Mucosa of descending colon (tissue), 3 donors: Measurements from ENCODE around the gene ARHGAP26. TPM values are rescaled to one million over a fixed set of nuclear protein-coding genes. Genes with fewer than 3 reads are reported as not detected.

Experiments used
- ATAC-seq: fragments of 200-7000 bp; cut with Tn5 transposase; one replicate; pipeline ENCODE4 v1.9.1; 2020; ENCODE audit warnings: mild to moderate bottlenecking, moderate library complexity
- DNase-seq, 3 donors: peaks; one replicate each; pipeline ENCODE4 v3.0.0-alpha.2; 2020
- H3K36me3 ChIP-seq: fragments of 200-600 bp; one replicate; pipeline ENCODE4 v1.8.0; 2021; ENCODE audit warnings: low read depth, mild to moderate bottlenecking
- H3K4me1 ChIP-seq: fragments of 200-600 bp; one replicate; pipeline ENCODE4 v1.8.0; 2021; ENCODE audit warnings: low read depth, mild to moderate bottlenecking
- H3K4me3 ChIP-seq: fragments of 200-600 bp; one replicate; pipeline ENCODE4 v1.8.0; 2021; ENCODE audit warnings: mild to moderate bottlenecking
- H3K9me3 ChIP-seq: fragments of 200-600 bp; one replicate; pipeline ENCODE4 v1.8.0; 2021; ENCODE audit warnings: mild to moderate bottlenecking
- CTCF ChIP-seq: fragments of 200-600 bp; IDR thresholded peaks from one replicate; pipeline ENCODE4 v1.8.0; 2022; ENCODE audit warnings: antibody characterized with exemption, mild to moderate bottlenecking
- intact Hi-C, 2 donors: fragments of 100-400 bp; cut with DNase I in 1 of 2; cut with micrococcal nuclease in 1 of 2; formaldehyde crosslinking; loops; one replicate each; pipeline versions ENCODE4 v1.11.0 to v1.11.1; 2022; cut with DNase I, micrococcal nuclease
- total RNA-seq, 3 donors: library from RNA; stranded (reverse); fragmentation: NEBNext Ultra II Directional in 2 of 3; extraction: Animal tissue kit (Norgen Biotek cat#: 25700) in 2 of 3; gene quantifications; one replicate each; pipeline versions ENCODE4 v1.2.1 to v1.2.4, GENCODE V29; 2021 to 2023
- donor health status: DM: no; HTN: no; CAD: no; lungs with moderate emphysema.
- donor health status: DM: no; HTN: no; CAD: no.
- donor health status: DM: no; HTN: yes; CAD: no.

The ARHGAP26 gene
- total RNA-seq, 3 donors from 2014 or later, result 52.9 to 96.0 (median 67.8) TPM

GRCh38 chr5:142878111-142878510 lies 107.9 kb downstream of the ARHGAP26 start:
- Histone ChIP-seq H3K4me3 (no peak overlapping the region), H3K36me3 (no peaks in the 10 kb centered on the region), H3K4me1 (peaks cover 2% of the 10 kb centered on the region), H3K9me3 (no peaks in the 10 kb centered on the region)
- no peak for TF ChIP-seq CTCF
- no peak for DNase-seq
- intact Hi-C loops, result no loop called here
- no peak for ATAC-seq

- no peaks in the 10 kb centered on the region for H3K36me3 ChIP-seq
- DNase-seq (no peak), ATAC-seq (no peak)
- no peak overlapping the region for H3K4me3 ChIP-seq
- no peaks in the 10 kb centered on the region for H3K9me3 ChIP-seq
- intact Hi-C loops, result no loop called here
- no peak for TF ChIP-seq CTCF
- H3K4me1 ChIP-seq, result no peaks in the 10 kb centered on the region
Measured at GRCh38 chr5:142878638-142879037, 108.5 kb downstream of the ARHGAP26 start.

- Histone ChIP-seq H3K9me3 (no peaks in the 10 kb centered on the region), H3K4me1 (no peaks in the 10 kb centered on the region), H3K4me3 (no peak overlapping the region), H3K36me3 (no peaks in the 10 kb centered on the region)
- DNase-seq (no peak), ATAC-seq (peak; percentile 26)
- intact Hi-C loops, result loop anchor here (5.0 to 10.0 kb wide), 3 partner anchors 126 to 166 kb away; no protein-coding TSS in a partner anchor
- no peak for TF ChIP-seq CTCF
Measured at GRCh38 chr5:142881076-142881783, 111.1 kb downstream of the ARHGAP26 start.

- intact Hi-C loops, result loop anchor here (5.0 to 10.0 kb wide), 3 partner anchors 127 to 167 kb away; no protein-coding TSS in a partner anchor
- no peak for DNase-seq
- no peak for ATAC-seq
- Histone ChIP-seq H3K9me3 (no peaks in the 10 kb centered on the region), H3K4me1 (no peaks in the 10 kb centered on the region), H3K36me3 (no peaks in the 10 kb centered on the region), H3K4me3 (no peak overlapping the region)
- no peak for TF ChIP-seq CTCF
Measured at GRCh38 chr5:142881784-142882126, 111.6 kb downstream of the ARHGAP26 start.

- intact Hi-C loops, result loop anchor here (5.0 to 10.0 kb wide), 3 partner anchors 128 to 168 kb away; no protein-coding TSS in a partner anchor
- no peak for ATAC-seq
Measured at GRCh38 chr5:142883025-142883424, 112.8 kb downstream of the ARHGAP26 start.

More at GRCh38 chr5:142883025-142883424, 112.8 kb downstream of the ARHGAP26 start:
- TF ChIP-seq CTCF, result no peak
- Histone ChIP-seq H3K4me1 (no peaks in the 10 kb centered on the region), H3K4me3 (no peak overlapping the region), H3K9me3 (no peaks in the 10 kb centered on the region), H3K36me3 (no peaks in the 10 kb centered on the region)
- DNase-seq, result no peak
